GM12878 (cell line): Measurements from ENCODE around the gene SUN5. TPM values are rescaled to one million over a fixed set of nuclear protein-coding genes. Genes with fewer than 3 reads are reported as not detected.

Experiments used
- ATAC-seq: fragments of 200-7000 bp; cut with Tn5 transposase; 3 replicates; pipeline ENCODE4 v1.9.1; 2020; ENCODE audit warnings: mild to moderate bottlenecking, moderate library complexity
- BruUV-seq: library from RNA; stranded (reverse); fragments of 400-500 nt; replicated peaks from 2 replicates; lab custom pipeline; 2021; lab: Mats Ljungman, UMichigan
- CTCF ChIA-PET: fragments of 300-600 bp; sonication (Branson Sonifier 250); formaldehyde crosslinking; extraction: SDS; loops from one replicate; lab custom pipeline; 2021; ENCODE audit warnings: inconsistent platforms; lab: Yijun Ruan, JAX
- POLR2A ChIA-PET: fragments of 350-600 bp; formaldehyde crosslinking; extraction: SDS; loops from one replicate; lab custom pipeline; 2021; ENCODE audit warnings: inconsistent platforms; lab: Charles Lee
- RAD21 ChIA-PET: fragments of 300-600 bp; sonication (Branson Sonifier 250); formaldehyde crosslinking; loops from one replicate; lab custom pipeline; 2023; ENCODE audit warnings: antibody characterized with exemption; ENCODE audit not compliant: unreplicated experiment; lab: Charles Lee
- SMC1A ChIA-PET: fragments of 300-600 bp; sonication (Branson Sonifier 250); formaldehyde crosslinking; loops from one replicate; lab custom pipeline; 2023; ENCODE audit not compliant: unreplicated experiment, uncharacterized antibody; lab: Charles Lee
- DNase-seq: peaks from one replicate; pipeline ENCODE4 v3.0.0-alpha.2; 2011; ENCODE audit warnings: low read depth, low spot score
- FAIRE-seq: peaks from 3 replicates; lab custom pipeline; 2011; peaks lifted over from hg19 to GRCh38; lab: Jason Lieb, UNC
- H2AFZ ChIP-seq: 2 replicates; pipeline ENCODE4 v1.6.0; 2011; ENCODE audit warnings: low read depth, low read length, control low read depth; ENCODE audit not compliant: control insufficient read depth
- H3K27ac ChIP-seq: 2 replicates; pipeline ENCODE4 v1.5.1; 2011; ENCODE audit warnings: control low read depth; ENCODE audit not compliant: control insufficient read depth, insufficient read depth
- H3K27me3 ChIP-seq, 2 experiments: replicated peaks in 1 of 2; 2 replicates each; pipeline versions ENCODE4 v1.6.0 to v1.6.1; 2011; ENCODE audit warnings: low read length in 1 of 2; ENCODE audit not compliant: control insufficient read depth in 2 of 2, insufficient read depth in 2 of 2
- H3K36me3 ChIP-seq, 2 experiments: 2 replicates each; pipeline ENCODE4 v1.5.1; 2011; ENCODE audit warnings: low read length in 1 of 2; ENCODE audit not compliant: control insufficient read depth in 2 of 2, insufficient read depth in 2 of 2
- H3K4me1 ChIP-seq: 2 replicates; pipeline ENCODE4 v1.6.1; 2011; ENCODE audit warnings: mild to moderate bottlenecking, low read length, moderate library complexity, mixed read lengths; ENCODE audit not compliant: control insufficient read depth, insufficient read depth
- H3K4me2 ChIP-seq: 2 replicates; pipeline ENCODE4 v1.6.0; 2011; ENCODE audit warnings: control low read depth; ENCODE audit not compliant: control insufficient read depth, insufficient read depth
- H3K4me3 ChIP-seq: fragments of 200-600 bp; sonication (generic); 2 replicates; pipeline ENCODE4 v1.5.1; 2016
- H3K79me2 ChIP-seq: 2 replicates; pipeline ENCODE4 v1.6.0; 2011; ENCODE audit warnings: low read length; ENCODE audit not compliant: control insufficient read depth, insufficient read depth
- H3K9ac ChIP-seq: 2 replicates; pipeline ENCODE4 v1.8.0; 2011; ENCODE audit warnings: low read length, control low read depth, mixed read lengths; ENCODE audit not compliant: control insufficient read depth, insufficient read depth
- H3K9me3 ChIP-seq: replicated peaks from 3 replicates; pipeline ENCODE4 v1.5.1; 2011; ENCODE audit warnings: mild to moderate bottlenecking, low read length; ENCODE audit not compliant: control insufficient read depth, insufficient read depth
- H4K20me1 ChIP-seq: 2 replicates; pipeline ENCODE4 v1.6.0; 2011; ENCODE audit not compliant: control insufficient read depth, insufficient read depth
- KAT2A ChIP-seq: conservative IDR thresholded peaks from 2 replicates; pipeline ENCODE4 v1.6.1; 2011; ENCODE audit warnings: low read depth, low read length; ENCODE audit not compliant: control insufficient read depth
- SREBF2 ChIP-seq: IDR thresholded peaks from 2 replicates; pipeline ENCODE4 v1.6.1; 2012; ENCODE audit warnings: mild to moderate bottlenecking, low read length
- ZSCAN29 ChIP-seq: fragments of 450-650 bp; IDR thresholded peaks from 2 replicates; pipeline ENCODE4 v1.6.1; 2017; ENCODE audit warnings: mild to moderate bottlenecking, moderate library complexity
- WGBS: methylation state at CpG from one replicate; pipeline ENCODE4 v1.1.6; 2016; ENCODE audit warnings: low lambda C conversion rate; ENCODE audit not compliant: insufficient replicate concordance, insufficient coverage; ENCODE audit errors: missing lambda C conversion rate; 5-methylcytosine and 5-hydroxymethylcytosine counted together
- in situ Hi-C: fragments of 300-500 bp; cut with MboI; formaldehyde crosslinking; loops from 9 replicates; pipeline ENCODE4 v1.14.3; 2018; ENCODE audit warnings: mixed read lengths
- intact Hi-C: fragments of 100-400 bp; cut with micrococcal nuclease; formaldehyde crosslinking; loops from one replicate; pipeline ENCODE4 v1.14.2; 2022; ENCODE audit not compliant: unreplicated experiment
- polyA plus RNA-seq, 11 experiments: library from polyadenylated mRNA; depleted of rRNA in 4 of 11; unstranded in 6 of 11; stranded (reverse) in 5 of 11; fragments of >200 nt; fragmentation: Nextera tagmentation in 4 of 11; fragmentation: Illumina TruSeq in 1 of 11; extraction: Ambion mirVana in 4 of 11; extraction: Trizol in 1 of 11; gene quantifications; 1 replicate in 1 of 11; 2 replicates in 10 of 11; pipeline versions ENCODE4 v1.2.1 to v1.2.3, GENCODE V29; 2011 to 2016; ENCODE audit warnings: inconsistent platforms in 2 of 11, missing spikeins in 2 of 11, low read depth in 1 of 11
- total RNA-seq, 4 experiments: library from RNA; depleted of rRNA in 3 of 4; stranded (reverse); fragments of >200 nt in 3 of 4; fragmentation: Illumina TruSeq in 1 of 4; extraction: Trizol in 1 of 4; gene quantifications; 2 replicates each; pipeline versions ENCODE4 v1.2.1 to v1.2.3, GENCODE V29; 2013 to 2021
- TF ChIP-seq, protein P1 (sequence below): fragments of 450-650 bp; IDR thresholded peaks from 2 replicates; pipeline ENCODE4 v1.6.1; 2018; ENCODE audit warnings: borderline replicate concordance, mild to moderate bottlenecking; ENCODE audit not compliant: partially characterized antibody

SUN5 gene
- total and polyA plus RNA-seq, 10 of the 15 experiments (the other 5 are each of a cell fraction or from before 2014, with no cell fraction given), result not detected

DNA sequence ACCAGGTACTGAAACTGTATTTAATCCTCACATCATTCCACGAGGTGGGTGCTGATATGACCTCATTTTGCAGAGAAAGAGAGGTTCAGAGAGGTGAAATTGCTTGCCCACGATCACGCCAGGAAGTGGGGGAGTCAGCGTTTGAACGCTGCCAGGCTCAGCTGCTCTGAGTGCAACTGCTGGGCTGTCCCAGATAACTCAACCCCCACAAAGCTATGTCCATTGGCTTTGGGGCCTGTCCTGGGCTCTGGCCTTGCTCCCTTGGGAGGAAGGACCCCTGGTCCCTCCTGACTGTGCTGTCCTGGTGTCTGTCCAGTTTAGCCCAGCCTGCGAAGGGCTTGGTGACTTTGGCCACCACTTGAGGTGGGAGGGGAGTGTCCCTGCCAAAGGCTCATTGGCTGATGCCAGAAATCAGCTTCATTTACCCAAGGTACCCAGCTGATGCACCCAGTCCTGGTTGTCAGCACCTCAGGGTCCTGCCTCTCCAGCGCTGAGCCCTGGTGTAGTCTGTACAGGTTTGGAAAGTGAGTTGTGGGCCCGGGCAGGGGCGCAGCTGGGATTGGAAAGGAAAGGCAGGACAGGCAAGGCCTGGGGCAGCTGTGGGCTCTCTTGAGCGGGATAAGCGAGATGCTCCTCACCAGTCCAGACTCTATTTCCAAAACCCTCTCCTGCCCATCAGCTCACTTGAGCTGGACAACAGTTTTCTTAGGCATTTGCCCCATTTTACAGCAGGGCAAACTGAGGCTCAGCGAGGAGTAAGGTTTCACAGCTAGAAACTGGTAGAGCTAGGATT is 38.5 kb downstream of the SUN5 start:
- intact Hi-C loops (no loop called here), in situ Hi-C loops (no loop called here)
- Histone ChIP-seq H3K4me3 (no peak overlapping the region), H3K79me2 (no peaks in the 10 kb centered on the region), H3K27ac (no peak overlapping the region)
- 57% methylated on average over 11 of the region's 12 CpGs for WGBS
- TF ChIP-seq, protein P1, sequence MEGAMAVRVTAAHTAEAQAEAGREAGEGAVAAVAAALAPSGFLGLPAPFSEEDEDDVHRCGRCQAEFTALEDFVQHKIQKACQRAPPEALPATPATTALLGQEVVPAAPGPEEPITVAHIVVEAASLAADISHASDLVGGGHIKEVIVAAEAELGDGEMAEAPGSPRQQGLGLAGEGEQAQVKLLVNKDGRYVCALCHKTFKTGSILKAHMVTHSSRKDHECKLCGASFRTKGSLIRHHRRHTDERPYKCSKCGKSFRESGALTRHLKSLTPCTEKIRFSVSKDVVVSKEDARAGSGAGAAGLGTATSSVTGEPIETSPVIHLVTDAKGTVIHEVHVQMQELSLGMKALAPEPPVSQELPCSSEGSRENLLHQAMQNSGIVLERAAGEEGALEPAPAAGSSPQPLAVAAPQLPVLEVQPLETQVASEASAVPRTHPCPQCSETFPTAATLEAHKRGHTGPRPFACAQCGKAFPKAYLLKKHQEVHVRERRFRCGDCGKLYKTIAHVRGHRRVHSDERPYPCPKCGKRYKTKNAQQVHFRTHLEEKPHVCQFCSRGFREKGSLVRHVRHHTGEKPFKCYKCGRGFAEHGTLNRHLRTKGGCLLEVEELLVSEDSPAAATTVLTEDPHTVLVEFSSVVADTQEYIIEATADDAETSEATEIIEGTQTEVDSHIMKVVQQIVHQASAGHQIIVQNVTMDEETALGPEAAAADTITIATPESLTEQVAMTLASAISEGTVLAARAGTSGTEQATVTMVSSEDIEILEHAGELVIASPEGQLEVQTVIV, result no peak
- TF ChIP-seq, all 136 proteins: peak for 0
- Histone ChIP-seq H3K4me1 (peaks cover 16% of the 10 kb centered on the region), H3K27me3 (no peaks in the 10 kb centered on the region), H3K9ac (no peak overlapping the region), H3K9me3 (no peaks in the 10 kb centered on the region), H3K4me2 (no peak overlapping the region), H2AFZ (no peak overlapping the region), H4K20me1 (no peaks in the 10 kb centered on the region), H3K36me3 (no peaks in the 10 kb centered on the region)
- ChIA-PET CTCF (no interaction called here), RAD21 (no interaction called here), POLR2A (no interaction called here), SMC1A (interaction anchor here (0.7 to 1.9 kb wide), 4 partner anchors 21 to 175 kb away, joined by 3 to 8 read pairs (median 3); no protein-coding TSS in a partner anchor)
- FAIRE-seq, result no peak
- ATAC-seq, result no peak
- BruUV-seq, result no TSS peak
- no peak for DNase-seq

DNA sequence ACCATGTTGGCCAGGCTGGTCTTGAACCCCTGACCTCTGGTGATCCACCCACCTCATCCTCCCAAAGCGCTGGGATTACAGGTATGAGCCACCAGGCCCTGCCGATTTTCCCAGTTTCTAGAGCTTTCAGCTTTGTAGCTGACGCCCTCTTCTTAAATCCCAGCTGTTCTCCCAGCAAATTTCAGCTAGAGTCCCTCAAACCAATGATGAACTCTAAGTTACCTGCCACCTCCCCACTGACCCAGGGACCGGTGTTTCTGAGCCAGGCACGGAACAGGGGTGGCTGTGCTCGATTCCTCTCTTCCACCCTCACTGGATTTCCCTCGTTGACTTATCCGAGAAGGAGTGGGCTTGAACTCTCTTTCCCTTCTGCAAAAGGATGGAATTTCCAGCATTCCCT is 39.1 kb downstream of the SUN5 start:
- no peaks in the 10 kb centered on the region for H3K79me2 ChIP-seq
- in situ Hi-C loops (no loop called here), intact Hi-C loops (no loop called here)
- 80% methylated on average over 8 of the region's 8 CpGs for WGBS
- RAD21 ChIA-PET, result no interaction called here
- DNase-seq (no peak), ATAC-seq (no peak), FAIRE-seq (no peak)
- POLR2A ChIA-PET, result no interaction called here
- SMC1A ChIA-PET, result interaction anchor here (1.0 kb wide), 1 partner anchor 173 kb away, joined by 3 read pairs; no protein-coding TSS in a partner anchor
- no peaks in the 10 kb centered on the region for H4K20me1 ChIP-seq
- H3K9ac ChIP-seq, result no peak overlapping the region
- no peaks in the 10 kb centered on the region for H3K9me3 ChIP-seq
- TF ChIP-seq KAT2A (no peak), SREBF2 (no peak), ZSCAN29 (no peak)
- H3K4me3 ChIP-seq, result no peak overlapping the region
- BruUV-seq, result no TSS peak
- H3K4me2 ChIP-seq, result no peak overlapping the region
- H3K27ac ChIP-seq, result no peak overlapping the region
- H3K4me1 ChIP-seq, result peaks cover 10% of the 10 kb centered on the region
- CTCF ChIA-PET, result no interaction called here
- no peaks in the 10 kb centered on the region for H3K27me3 ChIP-seq
- no peaks in the 10 kb centered on the region for H3K36me3 ChIP-seq
- no peak overlapping the region for H2AFZ ChIP-seq
